H7 (cell line): ENCODE results near the gene CEBPA. TPM values are rescaled to one million over a fixed set of nuclear protein-coding genes. Genes with fewer than 3 reads are reported as not detected.
A peak's percentile ranks its signal among the peaks of the same experiment; 100 is the strongest.

ENCODE experiments used
- DNase-seq: peaks from one replicate; pipeline ENCODE4 v3.0.0; 2012
- H3K27me3 ChIP-seq: 2 replicates; pipeline ENCODE4 v1.6.0; 2011; ENCODE audit warnings: mild to moderate bottlenecking, low read length; ENCODE audit not compliant: control insufficient read depth, insufficient read depth
- H3K36me3 ChIP-seq: replicated peaks from 2 replicates; pipeline ENCODE4 v1.5.1; 2011; ENCODE audit warnings: low read length; ENCODE audit not compliant: control insufficient read depth, insufficient read depth
- H3K4me3 ChIP-seq: 2 replicates; pipeline ENCODE4 v1.5.1; 2011; ENCODE audit warnings: low read depth, mild to moderate bottlenecking, control low read depth, low read length, moderate library complexity; ENCODE audit not compliant: insufficient read depth
- total RNA-seq: library from RNA; depleted of rRNA; stranded (reverse); fragments of >200 nt; shearing (Covaris generic); gene quantifications from 2 replicates; pipeline ENCODE4 v1.2.3, GENCODE V29; 2014

The CEBPA gene
- total RNA-seq, 1 experiment from 2014 or later: 3.2 TPM

GRCh38 chr19:33268162-33268991, 34.0 kb downstream of the CEBPA start:
- Histone ChIP-seq H3K36me3 (no peaks in the 10 kb centered on the region), H3K4me3 (no peak overlapping the region), H3K27me3 (no peaks in the 10 kb centered on the region)
- DNase-seq: no peak

GRCh38 chr19:33267706-33268105, 34.6 kb downstream of the CEBPA start:
- Histone ChIP-seq H3K36me3 (no peaks in the 10 kb centered on the region), H3K27me3 (no peaks in the 10 kb centered on the region), H3K4me3 (no peak overlapping the region)
- no peak for DNase-seq

- no peak for DNase-seq
Measured at GRCh38 chr19:33266974-33267484, 35.3 kb downstream of the CEBPA start.

GRCh38 chr19:33264881-33265445, 37.4 kb downstream of the CEBPA start:
- Histone ChIP-seq H3K36me3 (no peaks in the 10 kb centered on the region), H3K27me3 (no peaks in the 10 kb centered on the region), H3K4me3 (no peak overlapping the region)
- DNase-seq: no peak

More at GRCh38 chr19:33266974-33267484, 35.3 kb downstream of the CEBPA start:
- Histone ChIP-seq H3K4me3 (no peak overlapping the region), H3K36me3 (no peaks in the 10 kb centered on the region), H3K27me3 (no peaks in the 10 kb centered on the region)

- Histone ChIP-seq H3K27me3 (no peaks in the 10 kb centered on the region), H3K36me3 (no peaks in the 10 kb centered on the region), H3K4me3 (no peak overlapping the region)
- no peak for DNase-seq
Measured at GRCh38 chr19:33263325-33264023, 38.9 kb downstream of the CEBPA start.

- no peak for DNase-seq
- no peak overlapping the region for H3K4me3 ChIP-seq
- H3K27me3 ChIP-seq: no peaks in the 10 kb centered on the region
- no peaks in the 10 kb centered on the region for H3K36me3 ChIP-seq
Measured at GRCh38 chr19:33261511-33262189, 40.7 kb downstream of the CEBPA start.

GRCh38 chr19:33260628-33261418, 41.5 kb downstream of the CEBPA start:
- Histone ChIP-seq H3K36me3 (no peaks in the 10 kb centered on the region), H3K4me3 (no peak overlapping the region), H3K27me3 (no peaks in the 10 kb centered on the region)
- no peak for DNase-seq

- H3K27me3 ChIP-seq: no peaks in the 10 kb centered on the region
- DNase-seq: no peak
- H3K36me3 ChIP-seq: no peaks in the 10 kb centered on the region
- no peak overlapping the region for H3K4me3 ChIP-seq
Measured at GRCh38 chr19:33259539-33259938, 42.8 kb downstream of the CEBPA start.

GRCh38 chr19:33257828-33258227, 44.5 kb downstream of the CEBPA start:
- H3K4me3 ChIP-seq: no peak overlapping the region
- no peaks in the 10 kb centered on the region for H3K27me3 ChIP-seq
- no peak for DNase-seq
- no peaks in the 10 kb centered on the region for H3K36me3 ChIP-seq

GRCh38 chr19:33256261-33256660, 46.1 kb downstream of the CEBPA start:
- no peak overlapping the region for H3K4me3 ChIP-seq
- DNase-seq: no peak

GRCh38 chr19:33255781-33256180, 46.6 kb downstream of the CEBPA start:
- Histone ChIP-seq H3K27me3 (no peaks in the 10 kb centered on the region), H3K36me3 (no peaks in the 10 kb centered on the region)
- no peak for DNase-seq

More at GRCh38 chr19:33256261-33256660, 46.1 kb downstream of the CEBPA start:
- no peaks in the 10 kb centered on the region for H3K36me3 ChIP-seq
- no peaks in the 10 kb centered on the region for H3K27me3 ChIP-seq

GRCh38 chr19:33254245-33254824, 48.0 kb downstream of the CEBPA start:
- Histone ChIP-seq H3K4me3 (no peak overlapping the region), H3K36me3 (no peaks in the 10 kb centered on the region), H3K27me3 (no peaks in the 10 kb centered on the region)
- peak; percentile 50 for DNase-seq

More at GRCh38 chr19:33255781-33256180, 46.6 kb downstream of the CEBPA start:
- no peak overlapping the region for H3K4me3 ChIP-seq

- no peak overlapping the region for H3K4me3 ChIP-seq
- no peaks in the 10 kb centered on the region for H3K36me3 ChIP-seq
- no peak for DNase-seq
- no peaks in the 10 kb centered on the region for H3K27me3 ChIP-seq
Measured at GRCh38 chr19:33252971-33253370, 49.4 kb downstream of the CEBPA start.
